Measurements from ENCODE around the gene SNX17. TPM values are rescaled to one million over a fixed set of nuclear protein-coding genes. Genes with fewer than 3 reads are reported as not detected.

SNX17 gene
- total and polyA plus RNA-seq, 2 of the 13 experiments (the other 11 are each of a cell fraction or from before 2014, with no cell fraction given) = 75.0 to 109 TPM

DNA sequence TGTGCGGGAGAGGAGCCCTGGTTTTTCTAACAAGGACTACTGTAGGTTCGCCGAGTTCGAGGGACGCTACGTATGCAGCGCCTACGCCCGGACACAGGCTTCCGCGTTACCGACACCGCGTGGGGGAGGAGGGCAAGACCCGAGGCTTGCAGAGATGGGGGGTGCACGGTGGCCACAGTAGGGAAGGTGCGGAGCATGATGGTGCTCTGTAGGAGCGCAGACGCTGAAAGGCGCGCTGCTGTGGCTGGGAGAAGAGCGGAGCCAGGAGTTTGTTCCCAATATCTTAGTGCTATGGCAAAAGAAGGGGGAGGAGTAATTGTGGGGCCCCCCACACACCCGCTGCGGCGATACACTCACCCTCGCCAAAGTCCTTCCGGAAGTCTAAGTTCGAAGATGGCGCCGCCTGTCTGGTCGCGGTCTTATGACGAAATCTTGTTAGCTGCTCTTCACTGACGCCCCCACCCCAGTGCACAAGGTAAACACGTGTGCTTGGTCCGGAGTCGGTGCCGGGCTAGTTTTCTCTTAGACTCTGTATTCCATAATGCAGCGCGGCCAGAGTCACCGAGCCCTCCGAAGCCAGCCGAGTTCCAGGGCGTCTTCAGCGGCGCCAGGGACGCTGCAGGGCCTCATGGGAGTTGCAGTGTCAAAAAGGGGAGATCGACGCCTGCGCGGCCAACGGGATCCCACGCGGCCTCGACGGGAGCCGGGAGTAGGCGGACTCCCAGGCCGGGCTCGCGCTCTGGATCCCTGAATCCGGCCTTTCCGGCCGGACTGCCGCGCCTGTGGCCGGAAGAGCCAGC is 13.8 kb upstream of the SNX17 start, which contains the start of gene GTF3C2 (continued):
- TF ChIP-seq, protein P1, sequence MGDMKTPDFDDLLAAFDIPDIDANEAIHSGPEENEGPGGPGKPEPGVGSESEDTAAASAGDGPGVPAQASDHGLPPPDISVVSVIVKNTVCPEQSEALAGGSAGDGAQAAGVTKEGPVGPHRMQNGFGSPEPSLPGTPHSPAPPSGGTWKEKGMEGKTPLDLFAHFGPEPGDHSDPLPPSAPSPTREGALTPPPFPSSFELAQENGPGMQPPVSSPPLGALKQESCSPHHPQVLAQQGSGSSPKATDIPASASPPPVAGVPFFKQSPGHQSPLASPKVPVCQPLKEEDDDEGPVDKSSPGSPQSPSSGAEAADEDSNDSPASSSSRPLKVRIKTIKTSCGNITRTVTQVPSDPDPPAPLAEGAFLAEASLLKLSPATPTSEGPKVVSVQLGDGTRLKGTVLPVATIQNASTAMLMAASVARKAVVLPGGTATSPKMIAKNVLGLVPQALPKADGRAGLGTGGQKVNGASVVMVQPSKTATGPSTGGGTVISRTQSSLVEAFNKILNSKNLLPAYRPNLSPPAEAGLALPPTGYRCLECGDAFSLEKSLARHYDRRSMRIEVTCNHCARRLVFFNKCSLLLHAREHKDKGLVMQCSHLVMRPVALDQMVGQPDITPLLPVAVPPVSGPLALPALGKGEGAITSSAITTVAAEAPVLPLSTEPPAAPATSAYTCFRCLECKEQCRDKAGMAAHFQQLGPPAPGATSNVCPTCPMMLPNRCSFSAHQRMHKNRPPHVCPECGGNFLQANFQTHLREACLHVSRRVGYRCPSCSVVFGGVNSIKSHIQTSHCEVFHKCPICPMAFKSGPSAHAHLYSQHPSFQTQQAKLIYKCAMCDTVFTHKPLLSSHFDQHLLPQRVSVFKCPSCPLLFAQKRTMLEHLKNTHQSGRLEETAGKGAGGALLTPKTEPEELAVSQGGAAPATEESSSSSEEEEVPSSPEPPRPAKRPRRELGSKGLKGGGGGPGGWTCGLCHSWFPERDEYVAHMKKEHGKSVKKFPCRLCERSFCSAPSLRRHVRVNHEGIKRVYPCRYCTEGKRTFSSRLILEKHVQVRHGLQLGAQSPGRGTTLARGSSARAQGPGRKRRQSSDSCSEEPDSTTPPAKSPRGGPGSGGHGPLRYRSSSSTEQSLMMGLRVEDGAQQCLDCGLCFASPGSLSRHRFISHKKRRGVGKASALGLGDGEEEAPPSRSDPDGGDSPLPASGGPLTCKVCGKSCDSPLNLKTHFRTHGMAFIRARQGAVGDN (CRISPR knock-in tag; IDR thresholded peaks at IDR 0.05) = peak; percentile 98
- TF ChIP-seq, protein P2, sequence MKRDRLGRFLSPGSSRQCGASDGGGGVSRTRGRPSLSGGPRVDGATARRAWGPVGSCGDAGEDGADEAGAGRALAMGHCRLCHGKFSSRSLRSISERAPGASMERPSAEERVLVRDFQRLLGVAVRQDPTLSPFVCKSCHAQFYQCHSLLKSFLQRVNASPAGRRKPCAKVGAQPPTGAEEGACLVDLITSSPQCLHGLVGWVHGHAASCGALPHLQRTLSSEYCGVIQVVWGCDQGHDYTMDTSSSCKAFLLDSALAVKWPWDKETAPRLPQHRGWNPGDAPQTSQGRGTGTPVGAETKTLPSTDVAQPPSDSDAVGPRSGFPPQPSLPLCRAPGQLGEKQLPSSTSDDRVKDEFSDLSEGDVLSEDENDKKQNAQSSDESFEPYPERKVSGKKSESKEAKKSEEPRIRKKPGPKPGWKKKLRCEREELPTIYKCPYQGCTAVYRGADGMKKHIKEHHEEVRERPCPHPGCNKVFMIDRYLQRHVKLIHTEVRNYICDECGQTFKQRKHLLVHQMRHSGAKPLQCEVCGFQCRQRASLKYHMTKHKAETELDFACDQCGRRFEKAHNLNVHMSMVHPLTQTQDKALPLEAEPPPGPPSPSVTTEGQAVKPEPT (CRISPR knock-in tag; IDR thresholded peaks at IDR 0.05; ENCODE audit: low read depth) = peak; percentile 17; the same call in 1 of the 2 replicates
- TF ChIP-seq EED (CRISPR knock-in tag; IDR thresholded peaks at IDR 0.05) = no peak; the same call in 1 of the 2 replicates
- TF ChIP-seq PATZ1 (CRISPR knock-in tag; IDR thresholded peaks at IDR 0.05) = peak; percentile 98
- TF ChIP-seq, protein P3, sequence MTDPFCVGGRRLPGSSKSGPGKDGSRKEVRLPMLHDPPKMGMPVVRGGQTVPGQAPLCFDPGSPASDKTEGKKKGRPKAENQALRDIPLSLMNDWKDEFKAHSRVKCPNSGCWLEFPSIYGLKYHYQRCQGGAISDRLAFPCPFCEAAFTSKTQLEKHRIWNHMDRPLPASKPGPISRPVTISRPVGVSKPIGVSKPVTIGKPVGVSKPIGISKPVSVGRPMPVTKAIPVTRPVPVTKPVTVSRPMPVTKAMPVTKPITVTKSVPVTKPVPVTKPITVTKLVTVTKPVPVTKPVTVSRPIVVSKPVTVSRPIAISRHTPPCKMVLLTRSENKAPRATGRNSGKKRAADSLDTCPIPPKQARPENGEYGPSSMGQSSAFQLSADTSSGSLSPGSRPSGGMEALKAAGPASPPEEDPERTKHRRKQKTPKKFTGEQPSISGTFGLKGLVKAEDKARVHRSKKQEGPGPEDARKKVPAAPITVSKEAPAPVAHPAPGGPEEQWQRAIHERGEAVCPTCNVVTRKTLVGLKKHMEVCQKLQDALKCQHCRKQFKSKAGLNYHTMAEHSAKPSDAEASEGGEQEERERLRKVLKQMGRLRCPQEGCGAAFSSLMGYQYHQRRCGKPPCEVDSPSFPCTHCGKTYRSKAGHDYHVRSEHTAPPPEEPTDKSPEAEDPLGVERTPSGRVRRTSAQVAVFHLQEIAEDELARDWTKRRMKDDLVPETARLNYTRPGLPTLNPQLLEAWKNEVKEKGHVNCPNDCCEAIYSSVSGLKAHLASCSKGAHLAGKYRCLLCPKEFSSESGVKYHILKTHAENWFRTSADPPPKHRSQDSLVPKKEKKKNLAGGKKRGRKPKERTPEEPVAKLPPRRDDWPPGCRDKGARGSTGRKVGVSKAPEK (CRISPR knock-in tag; IDR thresholded peaks at IDR 0.05; ENCODE audit: borderline replicate concordance) = peak; percentile 69; the same call in 1 of the 2 replicates
- TF ChIP-seq, protein P4, sequence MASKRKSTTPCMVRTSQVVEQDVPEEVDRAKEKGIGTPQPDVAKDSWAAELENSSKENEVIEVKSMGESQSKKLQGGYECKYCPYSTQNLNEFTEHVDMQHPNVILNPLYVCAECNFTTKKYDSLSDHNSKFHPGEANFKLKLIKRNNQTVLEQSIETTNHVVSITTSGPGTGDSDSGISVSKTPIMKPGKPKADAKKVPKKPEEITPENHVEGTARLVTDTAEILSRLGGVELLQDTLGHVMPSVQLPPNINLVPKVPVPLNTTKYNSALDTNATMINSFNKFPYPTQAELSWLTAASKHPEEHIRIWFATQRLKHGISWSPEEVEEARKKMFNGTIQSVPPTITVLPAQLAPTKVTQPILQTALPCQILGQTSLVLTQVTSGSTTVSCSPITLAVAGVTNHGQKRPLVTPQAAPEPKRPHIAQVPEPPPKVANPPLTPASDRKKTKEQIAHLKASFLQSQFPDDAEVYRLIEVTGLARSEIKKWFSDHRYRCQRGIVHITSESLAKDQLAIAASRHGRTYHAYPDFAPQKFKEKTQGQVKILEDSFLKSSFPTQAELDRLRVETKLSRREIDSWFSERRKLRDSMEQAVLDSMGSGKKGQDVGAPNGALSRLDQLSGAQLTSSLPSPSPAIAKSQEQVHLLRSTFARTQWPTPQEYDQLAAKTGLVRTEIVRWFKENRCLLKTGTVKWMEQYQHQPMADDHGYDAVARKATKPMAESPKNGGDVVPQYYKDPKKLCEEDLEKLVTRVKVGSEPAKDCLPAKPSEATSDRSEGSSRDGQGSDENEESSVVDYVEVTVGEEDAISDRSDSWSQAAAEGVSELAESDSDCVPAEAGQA (IDR thresholded peaks at IDR 0.05; ENCODE audit: low read depth) = peak; percentile 94
- TF ChIP-seq, protein P4 (CRISPR knock-in tag; IDR thresholded peaks at IDR 0.05; ENCODE audit: borderline replicate concordance) = no peak
- TF ChIP-seq GZF1 (CRISPR knock-in tag; IDR thresholded peaks at IDR 0.05) = 0 out of 2 replicates have a peak, but pooled peaks have one; percentile 61
- peak; percentile 67 for TF ChIP-seq ISL2 (CRISPR knock-in tag; IDR thresholded peaks at IDR 0.05)
- TF ChIP-seq MAFF (IDR thresholded peaks at IDR 0.05; ENCODE audit: low read depth, low read length) = no peak

All from HepG2 (cell line).